Activated CD8-positive, alpha-beta memory T cell treated with anti-CD3 and anti-CD28 coated beads for 24 hours (primary cell): Measurements from ENCODE around the gene PFDN5.
A peak's percentile ranks its signal among the peaks of the same experiment; 100 is the strongest.
"Not testable (repeated sequence)": the region's sequence is repeated elsewhere in the genome, so short reads cannot be mapped to it uniquely, and the experiment has no call there.

Source experiments
- DNase-seq: peaks from one replicate; pipeline ENCODE4 v3.0.0-alpha.2; 2020

Gene PFDN5

DNA sequence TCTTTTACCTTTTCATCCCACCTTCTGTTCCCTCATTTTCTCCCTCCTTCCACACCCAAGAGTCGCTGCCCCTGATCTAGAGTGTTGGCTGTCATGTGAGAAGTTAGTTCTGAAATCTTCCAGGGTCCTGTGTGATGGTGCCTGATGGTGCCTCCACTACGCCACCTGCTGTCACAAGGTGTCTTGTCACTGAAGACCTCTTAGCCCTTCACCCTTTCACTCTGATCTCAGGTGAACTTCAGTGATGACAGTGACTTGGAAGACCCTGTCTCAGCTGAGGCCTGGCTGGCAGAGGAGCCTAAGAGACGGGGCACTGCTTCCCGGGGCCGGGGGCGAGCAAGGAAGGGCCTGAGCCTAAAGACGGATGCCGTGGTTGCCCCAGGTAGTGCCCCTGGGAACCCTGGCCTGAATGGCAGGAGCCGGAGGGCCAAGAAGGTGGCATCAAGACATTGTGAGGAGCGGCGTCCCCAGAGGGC lies 7.6 kb upstream of the PFDN5 start:
- DNase-seq = peak; percentile 83

DNA sequence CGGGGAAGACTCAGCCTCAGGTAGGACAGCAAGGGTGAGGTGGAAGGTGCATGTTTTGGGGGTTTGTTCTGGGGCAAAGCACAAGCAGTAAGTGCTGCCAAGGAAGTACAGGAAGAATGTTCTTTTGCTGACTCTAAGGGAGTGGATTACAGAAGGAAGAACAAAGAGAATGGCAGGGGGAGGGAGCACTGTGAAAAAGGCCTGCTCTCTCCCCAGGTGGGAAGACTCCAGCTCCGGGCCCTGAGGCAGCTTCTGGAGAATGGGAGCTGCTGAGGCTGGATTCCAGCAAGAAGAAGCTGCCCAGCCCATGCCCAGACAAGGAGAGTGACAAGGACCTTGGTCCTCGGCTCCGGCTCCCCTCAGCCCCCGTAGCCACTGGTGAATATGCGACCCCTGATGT lies 7.0 kb upstream of the PFDN5 start:
- DNase-seq = no peak

DNA sequence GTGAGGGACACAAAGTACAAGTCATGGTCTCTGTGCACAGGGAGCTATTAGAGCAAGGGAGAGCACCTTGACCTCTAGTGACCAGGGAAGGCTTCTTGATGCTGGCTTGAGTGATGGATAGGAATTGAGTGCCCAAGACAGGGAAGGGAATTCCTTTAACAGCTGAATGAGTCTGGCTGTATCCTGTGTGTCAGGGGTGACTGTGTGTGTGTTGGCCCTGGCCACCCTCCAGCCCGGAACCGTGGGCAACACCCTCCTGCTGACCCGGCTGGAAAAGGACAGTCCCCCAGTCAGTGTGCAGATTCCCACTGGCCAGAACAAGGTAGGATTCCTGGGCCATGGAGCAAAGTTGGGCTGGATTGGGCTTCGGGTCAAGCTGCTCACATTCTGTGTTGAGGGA lies 5.5 kb upstream of the PFDN5 start:
- no peak for DNase-seq

DNA sequence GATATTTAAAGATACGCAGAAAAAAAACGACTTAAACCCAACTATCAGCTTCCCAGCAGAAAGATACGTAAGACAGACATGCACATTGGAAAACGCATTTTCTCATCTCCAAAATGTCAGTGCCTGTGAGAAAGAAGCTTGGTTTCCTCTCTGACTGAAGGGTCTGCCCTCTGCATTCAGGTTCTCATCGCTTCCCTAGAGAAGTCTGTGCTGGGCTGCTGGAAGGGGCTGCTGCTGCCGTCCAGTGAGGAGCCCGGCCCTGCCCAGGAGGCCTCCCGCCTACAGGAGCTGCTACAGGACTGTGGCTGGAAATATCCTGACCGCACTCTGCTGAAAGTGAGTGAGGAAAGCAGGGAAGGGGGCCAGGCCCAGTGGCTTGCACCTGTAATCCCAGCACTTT lies 4.7 kb upstream of the PFDN5 start:
- DNase-seq = no peak

DNA sequence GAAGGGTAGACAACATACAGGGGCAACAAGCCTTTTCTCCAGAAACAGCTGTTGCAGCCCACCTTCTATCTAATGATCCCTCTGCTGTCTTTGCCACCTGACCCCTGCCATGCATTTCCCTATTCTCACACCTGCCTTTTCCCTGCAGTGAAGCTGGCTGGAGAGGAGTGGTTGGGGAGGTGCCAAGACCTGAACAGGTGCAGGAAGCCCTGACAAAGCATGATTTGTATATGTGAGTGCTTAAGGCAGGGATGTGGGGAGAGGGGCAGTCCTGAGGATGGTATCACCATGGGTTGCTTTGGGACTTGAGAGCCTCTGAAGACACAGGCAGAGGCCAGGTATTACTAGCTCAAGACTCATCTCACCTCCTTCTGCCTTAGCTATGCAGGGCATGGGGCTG lies 2.9 kb upstream of the PFDN5 start:
- no peak for DNase-seq

DNA sequence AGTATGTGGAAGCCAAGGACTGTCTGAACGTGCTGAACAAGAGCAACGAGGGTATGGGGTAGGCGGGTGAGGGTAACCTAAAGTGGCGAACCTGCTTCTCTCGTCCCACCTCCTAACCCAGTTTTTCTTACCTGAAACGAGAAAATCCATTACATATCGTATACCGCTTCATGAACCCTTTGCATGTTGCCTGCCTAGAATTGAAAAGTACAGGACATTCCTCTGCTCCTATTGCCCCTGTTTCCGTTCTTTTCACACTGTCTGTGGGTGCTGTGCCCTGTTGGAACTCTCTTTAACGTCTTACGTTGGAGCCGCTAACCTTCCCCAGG lies 513 bp downstream of the PFDN5 start:
- DNase-seq = no peak

DNA sequence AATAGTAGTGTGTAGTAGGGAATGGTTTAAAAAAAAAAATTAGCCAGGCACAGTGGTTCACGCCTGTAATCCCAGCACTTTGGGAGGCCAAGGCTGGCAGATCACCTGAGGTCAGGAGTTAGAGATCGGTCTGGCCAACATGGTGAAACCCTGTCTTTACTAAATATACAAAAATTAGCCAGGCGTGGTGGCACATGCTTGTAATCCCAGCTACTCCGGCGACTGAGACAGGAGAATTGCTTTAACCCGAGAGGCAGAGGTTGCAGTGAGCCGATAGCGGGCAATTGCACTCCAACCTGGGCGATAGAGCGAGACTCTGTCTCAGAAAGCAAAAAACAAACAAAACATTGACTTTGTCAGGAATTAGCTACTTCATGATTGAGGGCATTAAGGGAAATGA lies 1.8 kb downstream of the PFDN5 start:
- not testable (repeated sequence) for DNase-seq

DNA sequence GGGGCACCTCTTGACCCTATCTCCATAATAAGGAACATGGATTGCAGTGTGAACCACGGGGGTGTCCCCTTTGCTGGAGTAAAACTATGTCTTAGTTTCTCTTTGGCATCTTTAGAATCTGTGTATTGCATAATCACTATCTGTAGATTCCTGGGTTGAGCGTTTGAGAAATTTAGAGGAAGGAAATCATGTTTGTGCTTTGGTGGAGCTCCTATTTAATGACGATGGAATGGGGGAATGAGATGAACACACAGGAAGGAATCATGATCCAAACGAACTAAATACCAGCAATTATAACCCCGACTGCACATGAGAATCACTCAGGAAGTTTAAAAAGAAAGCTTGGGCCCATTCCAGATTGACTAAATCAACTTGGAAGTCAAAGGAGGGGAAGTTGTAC lies 2.8 kb downstream of the PFDN5 start:
- DNase-seq = no peak

DNA sequence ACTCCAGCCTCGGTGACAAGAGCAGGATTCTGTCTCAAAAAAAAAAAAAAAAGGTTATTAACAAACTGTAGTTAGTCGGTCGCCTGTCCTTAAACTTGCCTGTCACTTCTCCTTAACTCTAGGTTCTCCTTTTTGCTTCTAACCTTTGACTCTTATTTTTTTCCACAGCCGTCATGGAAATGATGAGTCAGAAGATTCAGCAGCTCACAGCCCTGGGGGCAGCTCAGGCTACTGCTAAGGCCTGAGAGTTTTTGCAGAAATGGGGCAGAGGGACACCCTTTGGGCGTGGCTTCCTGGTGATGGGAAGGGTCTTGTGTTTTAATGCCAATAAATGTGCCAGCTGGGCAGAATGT lies 3.7 kb downstream of the PFDN5 start:
- DNase-seq = no peak

DNA sequence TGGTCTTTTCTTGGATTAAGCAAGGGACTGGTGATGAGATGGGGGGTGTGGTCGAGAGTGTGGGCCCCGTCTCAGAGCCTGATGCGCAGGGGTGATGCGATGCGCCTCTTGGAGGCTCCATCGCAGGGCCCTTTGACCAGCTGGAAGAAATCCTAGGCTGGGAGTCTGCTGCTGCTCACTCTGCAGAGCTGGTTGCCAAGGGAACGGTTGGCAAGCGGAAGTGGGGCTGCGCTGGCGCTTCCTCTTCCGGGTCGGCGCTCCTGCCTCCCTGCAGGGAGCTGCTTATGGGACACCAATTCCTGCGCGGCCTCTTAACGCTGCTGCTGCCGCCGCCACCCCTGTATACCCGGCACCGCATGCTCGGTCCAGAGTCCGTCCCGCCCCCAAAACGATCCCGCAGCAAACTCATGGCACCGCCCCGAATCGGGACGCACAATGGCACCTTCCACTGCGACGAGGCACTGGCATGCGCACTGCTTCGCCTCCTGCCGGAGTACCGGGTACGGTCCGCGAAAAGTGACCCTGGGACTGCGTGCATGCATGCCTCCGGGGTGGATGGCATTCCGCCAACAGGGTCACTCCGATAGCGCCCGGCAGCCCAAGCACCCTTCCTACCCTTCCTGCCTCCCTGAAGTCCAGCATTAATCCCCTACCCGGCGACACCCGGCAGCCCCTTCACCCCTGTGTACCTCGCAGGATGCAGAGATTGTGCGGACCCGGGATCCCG lies 4.3 kb downstream of the PFDN5 start, which contains the start of gene MYG1:
Gene MYG1 (plus strand): TSS at position 242 of the 727 bp plus-strand sequence. CDS start 43 bp downstream, at position 285.
- DNase-seq = peak; percentile 89

DNA sequence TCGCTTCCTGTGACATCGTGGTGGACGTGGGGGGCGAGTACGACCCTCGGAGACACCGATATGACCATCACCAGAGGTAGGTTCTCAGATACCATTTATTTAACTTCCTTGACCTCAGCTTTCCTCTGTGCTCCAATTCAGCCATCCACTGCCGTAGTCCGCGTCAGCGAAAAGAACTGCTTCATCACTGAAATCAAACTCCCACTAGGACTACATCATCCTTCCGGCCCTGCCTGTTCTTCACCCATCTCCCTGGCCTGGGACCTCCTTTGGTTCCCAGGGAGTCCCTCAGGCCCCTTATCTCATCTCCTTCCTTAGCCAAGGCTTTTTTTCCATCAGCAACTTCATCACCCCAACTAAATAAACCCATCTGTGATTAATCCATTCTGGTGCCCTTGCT lies 4.8 kb downstream of the PFDN5 start:
- no peak for DNase-seq

DNA sequence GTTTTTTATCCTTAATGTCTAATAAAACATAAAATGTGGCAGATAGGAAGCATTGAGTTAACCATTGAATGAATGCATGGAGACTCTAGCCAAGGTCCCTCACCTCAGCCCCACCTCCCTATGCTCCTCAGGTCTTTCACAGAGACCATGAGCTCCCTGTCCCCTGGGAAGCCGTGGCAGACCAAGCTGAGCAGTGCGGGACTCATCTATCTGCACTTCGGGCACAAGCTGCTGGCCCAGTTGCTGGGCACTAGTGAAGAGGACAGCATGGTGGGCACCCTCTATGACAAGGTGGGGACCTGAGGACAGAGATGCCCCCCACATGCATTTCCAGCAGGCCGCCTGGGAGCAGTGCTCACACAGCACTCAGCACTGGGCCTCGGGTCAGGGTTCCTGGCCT lies 7.6 kb downstream of the PFDN5 start:
- DNase-seq = no peak

DNA sequence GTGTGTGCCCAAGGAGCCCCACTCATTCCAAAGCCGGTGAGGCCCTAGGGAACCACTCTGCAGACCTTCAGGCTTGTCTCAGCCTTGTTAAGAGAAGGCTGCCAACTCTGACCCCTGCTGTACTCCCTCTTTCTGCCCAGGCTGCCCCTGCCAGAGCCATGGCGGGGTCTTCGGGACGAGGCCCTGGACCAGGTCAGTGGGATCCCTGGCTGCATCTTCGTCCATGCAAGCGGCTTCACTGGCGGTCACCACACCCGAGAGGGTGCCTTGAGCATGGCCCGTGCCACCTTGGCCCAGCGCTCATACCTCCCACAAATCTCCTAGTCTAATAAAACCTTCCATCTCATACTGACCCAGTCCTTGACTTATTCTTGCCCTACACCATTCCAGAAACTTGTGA lies 11.5 kb downstream of the PFDN5 start:
- no peak for DNase-seq

DNA sequence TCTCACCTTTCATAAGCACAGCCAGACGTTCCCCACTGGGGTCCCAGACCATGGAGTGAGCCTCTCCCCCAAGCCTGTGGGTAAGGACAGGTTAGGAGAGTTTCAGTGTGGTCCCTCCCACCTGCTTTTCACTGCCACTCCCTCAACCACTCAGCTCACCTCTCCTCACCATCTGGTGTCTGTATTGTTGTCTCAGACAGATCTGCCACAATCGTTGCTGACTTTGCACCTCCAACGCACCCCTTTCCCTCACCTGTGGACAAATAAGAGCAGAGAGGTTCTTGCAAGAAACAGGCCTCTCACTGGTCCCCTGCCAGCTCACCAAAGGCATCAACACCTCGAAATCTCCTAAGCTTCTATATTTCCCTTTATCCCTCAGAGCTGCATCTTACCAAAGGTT lies 12.9 kb downstream of the PFDN5 start:
- DNase-seq = no peak

DNA sequence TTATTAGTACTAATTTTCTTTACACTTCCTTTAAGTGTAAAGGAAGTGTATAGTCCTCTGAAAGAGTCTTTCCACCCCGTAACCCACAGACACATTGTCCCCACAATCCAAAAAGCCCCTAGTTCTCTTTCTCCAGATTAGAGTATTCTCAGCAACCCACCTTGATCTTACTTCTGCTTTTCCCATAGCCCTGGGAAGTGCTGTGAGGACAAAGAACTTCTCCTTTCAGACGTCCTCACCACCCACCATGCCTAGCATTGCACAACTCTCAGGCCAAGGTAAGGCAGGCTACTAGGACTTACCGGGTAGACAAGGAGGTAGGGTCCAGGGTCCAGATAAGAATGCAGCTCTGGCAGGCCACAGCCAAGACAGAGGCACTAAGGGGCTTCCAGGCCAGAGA lies 18.7 kb downstream of the PFDN5 start:
- no peak for DNase-seq

DNA sequence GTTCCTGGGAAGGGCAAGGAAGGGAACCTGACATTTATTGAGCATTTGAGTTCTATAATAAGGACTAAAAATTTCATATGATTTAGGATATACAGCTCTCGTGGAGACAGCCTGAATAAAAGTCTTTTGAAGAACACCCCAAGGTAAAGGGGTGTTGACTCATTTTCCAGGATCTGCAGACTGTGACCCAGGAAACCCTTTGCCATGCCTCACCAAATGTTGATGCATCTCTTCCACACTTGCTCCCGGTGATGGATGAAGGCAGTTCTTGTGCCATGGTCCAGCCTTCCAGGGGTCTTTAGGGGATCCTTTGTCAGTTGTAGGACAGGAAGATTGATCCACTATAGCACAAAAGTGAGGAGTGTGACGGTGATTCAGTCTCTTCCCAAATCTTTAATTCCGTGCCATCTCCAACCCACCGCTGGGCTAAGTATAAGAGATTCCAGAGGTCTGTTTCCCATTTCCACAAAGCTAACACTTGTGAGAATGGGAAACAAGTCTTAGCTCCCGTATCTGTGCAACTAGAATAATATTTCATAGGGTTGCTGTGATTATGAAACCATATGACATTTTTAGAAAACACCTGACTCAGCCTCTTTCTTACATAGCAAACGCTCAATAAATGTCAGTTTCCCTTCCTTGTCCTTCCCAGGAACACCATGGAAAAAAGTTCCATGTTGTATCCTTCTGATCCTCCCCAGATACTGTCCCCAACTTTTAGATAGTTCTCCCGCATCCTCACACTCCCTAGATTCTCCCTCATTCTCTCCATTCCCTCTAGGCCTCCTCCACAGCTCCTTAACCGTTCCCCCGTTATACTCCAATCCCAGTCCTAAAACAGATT lies 25.2 kb downstream of the PFDN5 start:
- no peak for DNase-seq

DNA sequence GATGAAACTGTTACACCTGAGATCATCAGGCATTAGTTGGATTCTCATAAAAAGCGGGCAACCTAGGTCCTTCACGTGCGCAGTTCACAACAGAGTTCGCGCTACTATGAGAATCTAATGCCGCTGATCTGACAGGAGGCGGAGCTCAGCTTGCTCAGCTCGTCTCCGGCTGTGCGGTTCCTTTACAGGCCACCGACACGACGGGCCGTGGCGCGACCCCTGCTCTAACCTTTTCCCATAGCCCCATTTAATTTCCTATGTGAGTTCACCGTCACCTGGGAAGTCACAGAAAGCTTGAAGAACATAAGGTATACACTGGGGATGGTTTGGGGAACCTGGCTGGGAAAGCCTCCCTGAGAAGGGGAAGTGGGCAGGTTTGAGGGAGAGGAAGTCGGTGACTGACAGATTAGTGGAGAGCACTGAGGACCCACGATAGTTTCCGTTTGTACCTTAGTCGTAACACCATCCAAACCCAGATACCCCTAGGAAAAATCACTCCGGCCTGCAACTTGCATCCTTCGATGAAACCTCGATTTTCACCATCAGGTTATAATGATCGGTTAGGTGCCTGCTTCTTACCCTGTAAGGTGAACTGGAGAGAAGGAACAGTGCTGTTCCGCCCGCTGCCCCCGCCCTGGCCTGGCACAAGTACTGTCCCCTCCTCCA lies 28.9 kb downstream of the PFDN5 start:
- DNase-seq = peak; percentile 84

DNA sequence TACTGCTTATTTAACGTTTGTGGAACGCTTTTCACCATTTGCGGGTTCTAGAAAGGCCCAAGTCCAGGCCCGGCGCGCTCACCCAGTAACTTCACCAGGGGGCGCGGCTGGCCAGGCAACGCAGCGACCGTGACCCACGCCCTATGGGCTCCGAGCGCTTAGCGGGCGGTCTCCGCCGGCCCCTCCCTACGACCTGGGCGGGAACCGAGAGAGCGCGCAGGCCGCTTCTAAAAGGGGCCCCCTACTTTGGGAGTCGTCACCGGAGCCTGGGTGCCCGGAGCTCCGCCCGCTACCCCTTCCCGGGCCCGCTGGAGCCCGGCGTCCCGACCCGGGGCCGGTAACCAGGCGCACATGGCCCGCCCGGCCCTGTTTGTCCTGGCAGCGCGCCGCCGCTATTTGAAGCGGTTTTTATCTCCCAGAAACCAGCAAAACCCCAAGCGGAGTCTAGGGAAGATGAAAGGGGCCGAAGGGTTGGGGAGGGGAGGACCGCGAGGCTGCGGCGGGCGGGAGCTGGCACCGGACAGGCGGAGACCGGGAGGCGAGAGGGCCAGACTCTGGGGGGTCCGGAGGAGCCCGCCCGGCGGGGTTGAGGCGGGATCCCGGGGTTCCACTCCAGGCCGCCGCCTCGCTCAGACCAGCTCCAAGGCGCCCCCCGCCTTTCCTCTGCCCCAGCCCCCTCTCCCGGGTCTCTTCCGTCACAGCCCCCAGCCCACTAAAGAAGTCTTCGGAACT lies 29.6 kb downstream of the PFDN5 start:
- DNase-seq = peak; percentile 93

DNA sequence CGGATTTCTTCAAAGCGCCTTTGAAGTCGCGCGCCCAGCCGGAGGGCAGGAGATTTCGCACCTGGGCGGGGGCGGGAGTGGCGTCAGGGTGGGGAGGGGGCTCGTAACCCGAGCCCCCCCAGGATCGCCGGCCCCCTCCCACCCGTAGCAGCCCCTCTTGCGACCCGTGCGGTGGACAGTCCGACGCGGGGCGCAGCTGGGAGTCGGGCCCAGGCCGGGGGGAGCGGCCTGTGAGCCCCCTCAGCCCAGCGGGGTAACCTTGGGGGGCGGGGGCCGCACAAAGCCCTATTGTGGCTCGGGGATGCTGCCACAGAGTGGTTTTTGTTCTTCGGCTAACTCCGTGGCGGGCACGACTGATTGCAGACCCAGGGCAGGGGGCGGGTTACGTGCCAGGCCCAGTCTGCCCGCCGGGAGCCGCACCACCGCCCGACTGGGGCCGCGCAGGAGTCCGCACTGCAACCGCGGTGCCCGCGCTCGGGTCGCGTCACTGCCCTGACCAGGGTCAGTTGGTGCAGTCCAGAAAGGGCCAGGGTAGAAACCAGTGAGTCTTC lies 30.2 kb downstream of the PFDN5 start:
- peak; percentile 70 for DNase-seq

DNA sequence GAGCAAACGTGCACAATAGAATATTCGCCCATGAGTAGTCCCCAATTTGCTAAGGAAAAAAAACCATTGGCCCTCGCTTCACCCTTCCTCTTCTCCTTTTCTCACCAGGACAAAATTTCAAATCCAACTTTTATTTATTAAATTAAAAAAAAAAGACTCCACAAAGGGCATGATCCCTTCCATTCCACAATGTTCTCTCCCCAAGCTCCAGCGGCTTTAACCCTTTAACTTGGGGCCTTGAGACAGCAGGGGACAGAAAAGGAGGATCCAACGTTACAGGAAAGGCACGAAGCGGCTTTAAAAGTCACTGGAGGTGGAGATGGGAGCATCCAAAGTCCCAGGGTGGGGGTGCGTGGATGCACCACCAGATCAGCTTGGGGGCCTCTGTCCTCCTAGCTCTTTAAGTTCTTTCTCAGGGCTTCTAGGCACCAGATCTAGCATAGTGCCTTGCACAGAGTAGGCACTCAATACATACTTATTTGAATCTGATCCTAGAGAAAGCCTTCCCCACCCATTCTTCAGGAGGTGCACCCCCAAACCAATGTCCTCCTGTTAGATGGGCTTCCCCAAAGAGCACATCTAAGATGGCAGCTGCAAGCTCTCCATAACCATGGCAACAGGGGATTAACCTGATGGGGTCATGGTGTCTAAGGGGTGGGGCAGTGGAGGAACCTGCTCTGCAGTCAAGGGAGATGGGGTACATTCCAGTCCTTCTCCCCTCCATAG lies 31.3 kb downstream of the PFDN5 start:
- DNase-seq = no peak

DNA sequence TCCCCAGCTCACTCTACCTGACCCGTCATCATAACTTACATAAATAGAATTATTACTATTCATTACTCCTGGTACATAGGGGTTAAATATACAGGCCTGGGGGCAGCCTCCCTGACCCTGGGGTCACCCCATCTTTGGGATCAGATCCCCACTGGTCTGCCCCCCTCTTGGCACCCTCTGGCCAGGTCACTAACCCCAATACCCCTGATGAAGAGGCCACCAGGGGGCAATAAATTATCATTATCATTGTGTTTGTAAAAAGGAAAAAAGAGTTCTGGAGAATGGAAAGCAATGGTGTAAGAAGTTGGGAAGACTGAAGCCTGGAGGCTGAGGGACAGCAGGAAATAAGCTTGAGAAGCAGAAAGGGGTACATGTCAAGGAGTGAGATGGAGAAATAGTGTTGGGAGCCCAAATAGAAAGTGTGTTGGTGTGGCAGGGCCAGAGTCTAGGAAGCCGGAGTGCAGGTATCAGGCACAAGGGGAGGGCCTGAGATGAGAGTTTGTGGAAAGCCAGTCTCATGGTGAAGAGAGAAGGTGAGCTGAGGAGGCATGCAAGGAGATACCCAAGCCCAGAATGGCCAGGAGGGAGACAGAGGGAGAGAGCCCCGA lies 32.2 kb downstream of the PFDN5 start:
- no peak for DNase-seq

DNA sequence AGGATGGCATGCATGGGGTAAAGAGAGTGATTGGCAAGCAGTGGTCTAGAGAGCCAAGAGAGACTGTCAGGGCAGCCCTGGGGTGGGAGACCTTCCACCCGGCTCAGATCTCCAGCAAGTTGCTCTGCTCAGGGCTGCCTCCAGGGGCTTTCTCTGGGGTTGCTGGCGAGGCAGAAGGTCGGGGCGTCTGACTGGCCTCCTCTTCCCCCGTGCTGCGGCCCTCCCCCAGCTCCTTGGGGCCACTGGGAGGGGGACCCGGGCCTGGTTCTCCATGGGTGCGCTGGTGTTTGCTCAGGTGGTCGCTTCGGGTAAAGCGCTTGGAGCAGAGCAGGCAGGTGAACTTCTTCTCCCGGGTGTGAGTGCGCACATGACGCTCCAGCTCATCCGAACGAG lies 32.7 kb downstream of the PFDN5 start:
- DNase-seq = no peak
